K562 treated with DMSO at 1 percent for 12 hours (cell line): ENCODE measurements around the gene TOGARAM2. TPM values are rescaled to one million over a fixed set of nuclear protein-coding genes. Genes with fewer than 3 reads are reported as not detected.

Source experiments
- total RNA-seq: library from RNA; unstranded; fragments of 300-600 nt; gene quantifications from 2 replicates; pipeline ENCODE4 v1.2.3, GENCODE V29; 2022; ENCODE audit not compliant: insufficient read depth

The TOGARAM2 gene
- not detected in 2 replicates for total RNA-seq

GRCh38 chr2:28981016-28981441 is at the start of gene TOGARAM2:
TOGARAM2 (plus strand) TSS chr2:28981298; CDS start chr2:28994835, 13,537 bp downstream.

GRCh38 chr2:29074411-29074810 is 93.3 kb downstream of the TOGARAM2 start, which contains the start of gene PCARE:
PCARE (minus strand) TSS chr2:29074523; CDS start chr2:29074261, 262 bp downstream.

Other genes with a start within 250 kb of the TOGARAM2 start
- gene PPP1CB, start 229.5 kb upstream of the TOGARAM2 start, total RNA-seq: 21.4 and 68.1 TPM in 2 replicates
- gene SPDYA, start 170.5 kb upstream of the TOGARAM2 start, total RNA-seq: not detected in 2 replicates
- gene TRMT61B, start 111.0 kb upstream of the TOGARAM2 start, total RNA-seq: 8.7 and 20.6 TPM in 2 replicates
- gene WDR43, start 86.6 kb upstream of the TOGARAM2 start, total RNA-seq: 5.3 and 14.6 TPM in 2 replicates
- not detected in 2 replicates for gene PCARE, start 93.2 kb downstream of the TOGARAM2 start, total RNA-seq
- gene CLIP4, start 134.1 kb downstream of the TOGARAM2 start, total RNA-seq: 0.84 TPM in 1 of 2 replicates, not detected in the other